H9 (cell line): Measurements from ENCODE around the gene TEKT5. TPM values are rescaled to one million over a fixed set of nuclear protein-coding genes. Genes with fewer than 3 reads are reported as not detected.
A peak's percentile ranks its signal among the peaks of the same experiment; 100 is the strongest.

ENCODE experiments used
- DNase-seq: peaks from one replicate; pipeline ENCODE4 v3.0.0-alpha.2; 2017
- H2AFZ ChIP-seq: one replicate; pipeline ENCODE4 v1.6.1; 2013; ENCODE audit warnings: mild to moderate bottlenecking, low read length, control low read depth, moderate library complexity
- H2AK5ac ChIP-seq: 2 replicates; pipeline ENCODE4 v1.6.1; 2013; ENCODE audit warnings: low read length, control low read depth, mixed read lengths; ENCODE audit not compliant: insufficient read length
- H2BK120ac ChIP-seq: one replicate; pipeline ENCODE4 v1.6.1; 2013; ENCODE audit warnings: low read depth, mild to moderate bottlenecking, low read length, control low read depth, inconsistent platforms; ENCODE audit not compliant: poor library complexity, severe bottlenecking
- H2BK12ac ChIP-seq: 2 replicates; pipeline ENCODE4 v1.6.1; 2013; ENCODE audit warnings: low read length, control low read depth, mixed read lengths, low read depth; ENCODE audit not compliant: insufficient read length
- H2BK15ac ChIP-seq: 2 replicates; pipeline ENCODE4 v1.6.1; 2013; ENCODE audit warnings: low read depth, low read length, control low read depth
- H2BK20ac ChIP-seq: one replicate; pipeline ENCODE4 v1.6.1; 2013; ENCODE audit warnings: low read depth, mild to moderate bottlenecking, low read length, control low read depth, inconsistent platforms; ENCODE audit not compliant: poor library complexity, severe bottlenecking
- H2BK5ac ChIP-seq: 2 replicates; pipeline ENCODE4 v1.6.1; 2013; ENCODE audit warnings: low read length, control low read depth, mixed read lengths; ENCODE audit not compliant: insufficient read length
- H3K14ac ChIP-seq: 2 replicates; pipeline ENCODE4 v1.6.1; 2013; ENCODE audit warnings: low read length, control low read depth; ENCODE audit not compliant: insufficient read depth
- H3K18ac ChIP-seq: 2 replicates; pipeline ENCODE4 v1.6.1; 2013; ENCODE audit warnings: low read depth, mild to moderate bottlenecking, mixed read lengths, low read length, control low read depth; ENCODE audit not compliant: insufficient read length
- H3K23ac ChIP-seq: 2 replicates; pipeline ENCODE4 v1.6.1; 2013; ENCODE audit warnings: low read length, control low read depth, mixed read lengths, low read depth; ENCODE audit not compliant: insufficient read length
- H3K23me2 ChIP-seq: 2 replicates; pipeline ENCODE4 v1.6.1; 2013; ENCODE audit warnings: low read depth, mild to moderate bottlenecking, mixed read lengths, low read length, control low read depth; ENCODE audit not compliant: insufficient read length, poor library complexity, severe bottlenecking
- H3K27ac ChIP-seq: 2 replicates; pipeline ENCODE4 v1.5.1; 2013; ENCODE audit warnings: low read length, control low read depth, mixed read lengths, low read depth; ENCODE audit not compliant: insufficient read length
- H3K27me3 ChIP-seq: 2 replicates; pipeline ENCODE4 v1.6.1; 2013; ENCODE audit warnings: low read length, control low read depth, inconsistent platforms; ENCODE audit not compliant: insufficient read depth
- H3K4ac ChIP-seq: 2 replicates; pipeline ENCODE4 v1.6.1; 2013; ENCODE audit warnings: low read depth, mild to moderate bottlenecking, control low read depth, inconsistent platforms, low read length, moderate library complexity
- H3K4me1 ChIP-seq: 2 replicates; pipeline ENCODE4 v1.6.1; 2013; ENCODE audit warnings: low read length, control low read depth, inconsistent platforms; ENCODE audit not compliant: insufficient read depth
- H3K4me2 ChIP-seq: 2 replicates; pipeline ENCODE4 v1.6.1; 2013; ENCODE audit warnings: low read length, control low read depth, mixed read lengths; ENCODE audit not compliant: insufficient read length, insufficient read depth
- H3K56ac ChIP-seq: 2 replicates; pipeline ENCODE4 v1.6.1; 2013; ENCODE audit warnings: low read depth, mild to moderate bottlenecking, mixed read lengths, low read length, control low read depth; ENCODE audit not compliant: insufficient read length
- H3K79me1 ChIP-seq: 2 replicates; pipeline ENCODE4 v1.6.1; 2013; ENCODE audit warnings: low read depth, mild to moderate bottlenecking, moderate library complexity, low read length, control low read depth, inconsistent platforms; ENCODE audit not compliant: insufficient read depth, poor library complexity, severe bottlenecking
- H3K79me2 ChIP-seq: 2 replicates; pipeline ENCODE4 v1.6.1; 2013; ENCODE audit warnings: low read length, control low read depth, inconsistent platforms; ENCODE audit not compliant: insufficient read depth
- H3K9ac ChIP-seq: 2 replicates; pipeline ENCODE4 v1.6.1; 2013; ENCODE audit warnings: low read length, control low read depth, mixed read lengths; ENCODE audit not compliant: insufficient read length; ENCODE audit errors: extremely low read depth
- H3K9me3 ChIP-seq: one replicate; pipeline ENCODE4 v1.6.1; 2013; ENCODE audit warnings: low read depth, low read length, inconsistent platforms; ENCODE audit not compliant: control insufficient read depth
- H3T11ph ChIP-seq: one replicate; pipeline ENCODE4 v1.6.1; 2013; ENCODE audit warnings: mild to moderate bottlenecking, low read length, control low read depth, inconsistent platforms
- H4K20me1 ChIP-seq: one replicate; pipeline ENCODE4 v1.6.1; 2013; ENCODE audit not compliant: control insufficient read depth, insufficient read length, insufficient read depth
- H4K5ac ChIP-seq: 2 replicates; pipeline ENCODE4 v1.6.1; 2013; ENCODE audit warnings: low read depth, mild to moderate bottlenecking, mixed read lengths, low read length, control low read depth; ENCODE audit not compliant: insufficient read length
- H4K8ac ChIP-seq: replicated peaks from 2 replicates; pipeline ENCODE4 v1.6.1; 2013; ENCODE audit warnings: low read length, control low read depth, mixed read lengths, low read depth; ENCODE audit not compliant: insufficient read length
- H4K91ac ChIP-seq: 2 replicates; pipeline ENCODE4 v1.6.1; 2013; ENCODE audit warnings: low read depth, mild to moderate bottlenecking, moderate library complexity, mixed read lengths, low read length, control low read depth; ENCODE audit not compliant: insufficient read length
- H3K27ac Mint-ChIP-seq, 3 experiments: 2 replicates in 2 of 3; 3 replicates in 1 of 3; pipeline ENCODE4 v1.8.0; 2020 to 2021; ENCODE audit warnings: mixed read lengths in 3 of 3, mild to moderate bottlenecking in 1 of 3, moderate library complexity in 1 of 3
- H3K27me3 Mint-ChIP-seq: 2 replicates; pipeline ENCODE4 v1.8.0; 2021; ENCODE audit warnings: low read depth, mild to moderate bottlenecking, moderate library complexity, mixed read lengths
- H3K36me3 Mint-ChIP-seq, 3 experiments: 2 replicates in 2 of 3; 3 replicates in 1 of 3; pipeline ENCODE4 v1.8.0; 2020 to 2021; ENCODE audit warnings: low read depth in 3 of 3, mixed read lengths in 3 of 3; ENCODE audit not compliant: insufficient read depth in 1 of 3
- H3K4me1 Mint-ChIP-seq, 2 experiments: 2 replicates each; pipeline ENCODE4 v1.8.0; 2020; ENCODE audit warnings: mixed read lengths in 2 of 2
- H3K4me3 Mint-ChIP-seq, 2 experiments: 2 replicates in 1 of 2; 3 replicates in 1 of 2; pipeline ENCODE4 v1.8.0; 2020 to 2021; ENCODE audit warnings: mild to moderate bottlenecking in 2 of 2, mixed read lengths in 2 of 2, moderate library complexity in 1 of 2
- H3K9me3 Mint-ChIP-seq, 2 experiments: 2 replicates in 1 of 2; 3 replicates in 1 of 2; pipeline ENCODE4 v1.8.0; 2020; ENCODE audit warnings: mild to moderate bottlenecking in 2 of 2, mixed read lengths in 2 of 2, moderate library complexity in 1 of 2
- WGBS: extraction: QIAGEN DNeasy Blood & Tissue Kit; methylation state at CpG from one replicate; pipeline ENCODE4 v1.1.7; 2013; ENCODE audit warnings: missing lambda C conversion rate, low lambda C conversion rate, mixed read lengths; ENCODE audit not compliant: insufficient read length; ENCODE audit errors: extremely low coverage; 5-methylcytosine and 5-hydroxymethylcytosine counted together
- total RNA-seq: library from RNA; stranded (reverse); gene quantifications from 2 replicates; pipeline ENCODE4 v1.2.1, GENCODE V29; 2021
- TF ChIP-seq, protein P1 (sequence below): fragments of 200-600 bp; sonication (generic); conservative IDR thresholded peaks from 3 replicates; pipeline ENCODE4 v1.8.0; 2021; ENCODE audit warnings: antibody characterized with exemption, mild to moderate bottlenecking

Gene TEKT5
- total RNA-seq, 1 experiment from 2014 or later, result 0.31 TPM

DNA sequence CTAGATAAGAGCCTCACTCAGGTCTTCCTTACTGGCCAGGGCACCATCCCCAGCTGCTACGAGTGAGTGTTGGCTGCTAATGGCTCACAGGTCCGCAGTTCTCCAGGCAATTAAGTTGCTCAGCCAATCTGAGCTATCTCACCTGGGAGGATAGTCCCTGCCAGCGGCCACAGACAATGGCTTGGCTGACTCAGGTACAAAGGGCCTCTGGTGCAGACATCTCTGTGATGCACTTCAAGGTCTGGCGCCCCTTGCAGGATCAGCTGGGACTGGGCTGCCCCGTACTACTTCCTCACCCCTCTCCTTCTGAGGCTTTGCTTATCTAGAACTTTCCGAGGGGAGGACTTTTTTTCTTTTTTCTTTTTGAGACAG lies 65.2 kb downstream of the TEKT5 start:
- Histone ChIP-seq H3K4me1 (no peaks in the 10 kb centered on the region; the same call in 1 of the 2 replicates), H2BK20ac (no peak overlapping the region), H4K20me1 (no peaks in the 10 kb centered on the region), H2BK12ac (no peak overlapping the region), H4K91ac (no peak overlapping the region), H3T11ph (no peak overlapping the region), H4K5ac (no peak overlapping the region), H3K9ac (no peak overlapping the region), H3K14ac (no peak overlapping the region), H3K23ac (no peak overlapping the region), H3K27ac (no peak overlapping the region), H3K9me3 (no peaks in the 10 kb centered on the region), H3K23me2 (no peaks in the 10 kb centered on the region), H2BK5ac (no peak overlapping the region), H3K27me3 (no peaks in the 10 kb centered on the region), H2BK120ac (no peak overlapping the region), H3K56ac (no peak overlapping the region), H3K18ac (no peak overlapping the region), H3K4me2 (no peak overlapping the region), H3K4ac (no peak overlapping the region), H4K8ac (no peak overlapping the region), H2BK15ac (no peak overlapping the region), H3K79me1 (no peaks in the 10 kb centered on the region), H2AFZ (no peak overlapping the region), H3K79me2 (no peaks in the 10 kb centered on the region; the same call in 1 of the 2 replicates), H2AK5ac (no peak overlapping the region)
- no CpG with 5 or more reads among the region's 6 CpGs for WGBS
- TF ChIP-seq, protein P1, sequence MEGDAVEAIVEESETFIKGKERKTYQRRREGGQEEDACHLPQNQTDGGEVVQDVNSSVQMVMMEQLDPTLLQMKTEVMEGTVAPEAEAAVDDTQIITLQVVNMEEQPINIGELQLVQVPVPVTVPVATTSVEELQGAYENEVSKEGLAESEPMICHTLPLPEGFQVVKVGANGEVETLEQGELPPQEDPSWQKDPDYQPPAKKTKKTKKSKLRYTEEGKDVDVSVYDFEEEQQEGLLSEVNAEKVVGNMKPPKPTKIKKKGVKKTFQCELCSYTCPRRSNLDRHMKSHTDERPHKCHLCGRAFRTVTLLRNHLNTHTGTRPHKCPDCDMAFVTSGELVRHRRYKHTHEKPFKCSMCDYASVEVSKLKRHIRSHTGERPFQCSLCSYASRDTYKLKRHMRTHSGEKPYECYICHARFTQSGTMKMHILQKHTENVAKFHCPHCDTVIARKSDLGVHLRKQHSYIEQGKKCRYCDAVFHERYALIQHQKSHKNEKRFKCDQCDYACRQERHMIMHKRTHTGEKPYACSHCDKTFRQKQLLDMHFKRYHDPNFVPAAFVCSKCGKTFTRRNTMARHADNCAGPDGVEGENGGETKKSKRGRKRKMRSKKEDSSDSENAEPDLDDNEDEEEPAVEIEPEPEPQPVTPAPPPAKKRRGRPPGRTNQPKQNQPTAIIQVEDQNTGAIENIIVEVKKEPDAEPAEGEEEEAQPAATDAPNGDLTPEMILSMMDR, result peak; percentile 59
- peak; percentile 84 for DNase-seq
- H3K36me3 Mint-ChIP-seq, result 0 out of 7 replicates have a peak, but pooled peaks cover 0 to 3% (median 0%) of the 10 kb centered on the region in 3 experiments
- no peak overlapping the region for H3K27ac Mint-ChIP-seq
- no peak overlapping the region for H3K4me3 Mint-ChIP-seq
- peaks cover 15% of the 10 kb centered on the region for H3K27me3 Mint-ChIP-seq
- peaks cover 4 to 9% of the 10 kb centered on the region in 2 experiments for H3K4me1 Mint-ChIP-seq
- H3K9me3 Mint-ChIP-seq, result peaks cover 1 to 2% of the 10 kb centered on the region in 2 experiments; a peak in 3 of 5 replicates
